Mucosa of rectum (tissue), 2 donors: ENCODE measurements around the gene PRPF40B.

ENCODE experiments used
- H3K27ac ChIP-seq, 2 donors: one replicate each; pipeline ENCODE4 v1.7.0; 2013; ENCODE audit warnings: inconsistent platforms in 2 of 2, low read depth in 2 of 2, low read length in 2 of 2
- H3K27me3 ChIP-seq, 2 donors: one replicate each; pipeline ENCODE4 v1.7.0; 2013; ENCODE audit warnings: low read length in 2 of 2; ENCODE audit not compliant: control insufficient read depth in 2 of 2, insufficient read depth in 2 of 2
- H3K36me3 ChIP-seq, 2 donors: one replicate each; pipeline ENCODE4 v1.7.0; 2013; ENCODE audit warnings: low read length in 2 of 2; ENCODE audit not compliant: control insufficient read depth in 2 of 2, insufficient read depth in 2 of 2
- H3K4me1 ChIP-seq, 2 donors: one replicate each; pipeline ENCODE4 v1.7.0; 2013; ENCODE audit warnings: low read length in 2 of 2, mild to moderate bottlenecking in 1 of 2; ENCODE audit not compliant: control insufficient read depth in 2 of 2, insufficient read depth in 2 of 2
- H3K4me3 ChIP-seq, 2 donors: one replicate each; pipeline ENCODE4 v1.7.0; 2013; ENCODE audit warnings: low read length in 2 of 2
- H3K9ac ChIP-seq, 2 donors: one replicate each; pipeline ENCODE4 v1.7.0; 2013; ENCODE audit warnings: low read length in 2 of 2, low read depth in 1 of 2, mild to moderate bottlenecking in 1 of 2
- H3K9me3 ChIP-seq, 2 donors: one replicate each; pipeline ENCODE4 v1.7.0; 2013; ENCODE audit warnings: low read length in 2 of 2; ENCODE audit not compliant: control insufficient read depth in 2 of 2
- donor health status: healthy.
- donor health status: Normal muscosa, but diverticular disease.

PRPF40B gene

GRCh38 chr12:49635036-49635435, 11.7 kb downstream of the PRPF40B start:
- H3K4me1 ChIP-seq, result peaks cover 0 to 2% of the 10 kb centered on the region in 2 donors
- H3K27ac ChIP-seq, result no peak overlapping the region
- H3K36me3 ChIP-seq, result no peaks in the 10 kb centered on the region
- H3K9ac ChIP-seq, result no peak overlapping the region
- no peak overlapping the region for H3K4me3 ChIP-seq
- H3K9me3 ChIP-seq, result no peaks in the 10 kb centered on the region
- H3K27me3 ChIP-seq, result no peaks in the 10 kb centered on the region

- Histone ChIP-seq H3K9me3 (no peaks in the 10 kb centered on the region), H3K4me3 (no peak overlapping the region), H3K27ac (no peak overlapping the region), H3K4me1 (peaks cover 0 to 2% of the 10 kb centered on the region in 2 donors), H3K36me3 (no peaks in the 10 kb centered on the region), H3K27me3 (no peaks in the 10 kb centered on the region), H3K9ac (no peak overlapping the region)
Observed at GRCh38 chr12:49635656-49636055, 12.3 kb downstream of the PRPF40B start.

GRCh38 chr12:49636574-49636973, 13.2 kb downstream of the PRPF40B start:
- no peaks in the 10 kb centered on the region for H3K27me3 ChIP-seq
- no peak overlapping the region for H3K4me3 ChIP-seq
- peaks cover 0 to 2% of the 10 kb centered on the region in 2 donors for H3K4me1 ChIP-seq
- no peaks in the 10 kb centered on the region for H3K9me3 ChIP-seq
- peaks cover 0 to 3% of the 10 kb centered on the region in 2 donors for H3K36me3 ChIP-seq
- H3K27ac ChIP-seq, result no peak overlapping the region
- no peak overlapping the region for H3K9ac ChIP-seq

- H3K9me3 ChIP-seq, result no peaks in the 10 kb centered on the region
- no peak overlapping the region for H3K9ac ChIP-seq
- peaks cover 0 to 5% of the 10 kb centered on the region in 2 donors for H3K36me3 ChIP-seq
- no peaks in the 10 kb centered on the region for H3K27me3 ChIP-seq
- H3K4me3 ChIP-seq, result no peak overlapping the region
- peaks cover 0 to 2% of the 10 kb centered on the region in 2 donors for H3K4me1 ChIP-seq
- H3K27ac ChIP-seq, result no peak overlapping the region
Observed at GRCh38 chr12:49636979-49637755, 13.8 kb downstream of the PRPF40B start.

- Histone ChIP-seq H3K27ac (no peak overlapping the region), H3K36me3 (peaks cover 2 to 24% of the 10 kb centered on the region in 2 donors), H3K4me1 (peaks cover 0 to 9% of the 10 kb centered on the region in 2 donors), H3K27me3 (no peaks in the 10 kb centered on the region), H3K9me3 (no peaks in the 10 kb centered on the region), H3K4me3 (no peak overlapping the region), H3K9ac (no peak overlapping the region)
Observed at GRCh38 chr12:49641748-49642369, 18.5 kb downstream of the PRPF40B start.

GRCh38 chr12:49642370-49642802, 19.0 kb downstream of the PRPF40B start:
- Histone ChIP-seq H3K4me3 (no peak overlapping the region), H3K36me3 (peaks cover 2 to 24% of the 10 kb centered on the region in 2 donors), H3K9me3 (no peaks in the 10 kb centered on the region), H3K4me1 (peaks cover 0 to 9% of the 10 kb centered on the region in 2 donors), H3K27me3 (no peaks in the 10 kb centered on the region), H3K27ac (no peak overlapping the region), H3K9ac (no peak overlapping the region)

GRCh38 chr12:49643135-49643534, 19.8 kb downstream of the PRPF40B start:
- Histone ChIP-seq H3K9ac (no peak overlapping the region), H3K4me1 (peaks cover under 1 to 9% of the 10 kb centered on the region in 2 donors), H3K27ac (no peak overlapping the region), H3K9me3 (no peaks in the 10 kb centered on the region), H3K4me3 (no peak overlapping the region), H3K36me3 (peaks cover 2 to 26% of the 10 kb centered on the region in 2 donors), H3K27me3 (no peaks in the 10 kb centered on the region)

GRCh38 chr12:49643961-49644619, 20.7 kb downstream of the PRPF40B start:
- Histone ChIP-seq H3K27ac (no peak overlapping the region), H3K9me3 (no peaks in the 10 kb centered on the region), H3K4me3 (no peak overlapping the region), H3K9ac (no peak overlapping the region), H3K4me1 (peaks cover 3 to 11% of the 10 kb centered on the region in 2 donors), H3K36me3 (peaks cover 2 to 27% of the 10 kb centered on the region in 2 donors), H3K27me3 (no peaks in the 10 kb centered on the region)

GRCh38 chr12:49644620-49644994, 21.2 kb downstream of the PRPF40B start:
- Histone ChIP-seq H3K36me3 (peaks cover 2 to 27% of the 10 kb centered on the region in 2 donors), H3K27me3 (no peaks in the 10 kb centered on the region), H3K27ac (no peak overlapping the region), H3K9me3 (no peaks in the 10 kb centered on the region), H3K4me1 (peaks cover 3 to 11% of the 10 kb centered on the region in 2 donors), H3K4me3 (no peak overlapping the region), H3K9ac (no peak overlapping the region)
